ENCODE data around the gene CCDC50.

DNA sequence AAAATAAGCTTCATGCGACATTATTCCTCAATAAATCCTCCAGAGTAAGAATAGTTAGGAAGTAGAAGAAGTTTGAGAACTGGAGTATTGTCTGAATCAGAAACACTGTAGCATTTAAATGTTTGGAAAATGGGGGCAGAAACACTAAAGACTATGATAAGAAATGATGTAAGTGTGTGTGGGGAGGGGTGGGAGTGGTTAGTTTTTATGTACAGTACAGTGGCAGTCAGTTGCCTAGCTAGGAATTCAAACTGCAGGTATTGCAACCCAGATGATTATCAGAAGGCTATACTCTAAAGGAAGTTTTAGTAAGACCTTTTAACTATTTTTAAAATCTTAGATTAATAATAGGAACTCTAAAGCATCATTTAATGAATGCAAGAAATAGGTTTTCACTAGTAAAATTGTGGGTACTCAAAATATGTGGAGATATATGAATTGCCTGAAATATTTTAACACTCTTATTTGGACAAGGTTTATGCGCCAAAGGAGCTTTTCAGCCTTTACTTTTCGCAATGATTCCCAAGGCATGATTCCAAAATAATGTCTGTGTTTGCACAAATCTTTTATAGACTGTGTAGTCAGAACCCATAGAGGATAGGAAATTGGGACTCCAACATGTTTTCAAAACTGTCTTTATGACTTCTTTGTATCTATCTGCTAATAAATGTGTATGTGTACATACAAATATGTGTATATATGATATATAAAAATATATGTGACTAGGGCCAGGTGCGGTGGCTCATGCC lies 8.0 kb upstream of the CCDC50 start:
- TF ChIP-seq FOXM1 (IDR thresholded peaks at IDR 0.05; ENCODE audit: borderline replicate concordance): no peak
- TF ChIP-seq SUZ12 (IDR thresholded peaks at IDR 0.05): no peak
- TF ChIP-seq ZNF384 (IDR thresholded peaks at IDR 0.05): no peak
- no peak for TF ChIP-seq FOXA1 (IDR thresholded peaks at IDR 0.05)
- no peak for TF ChIP-seq ARNT (IDR thresholded peaks at IDR 0.05)
- no peak for TF ChIP-seq TARDBP (IDR thresholded peaks at IDR 0.05)
- TF ChIP-seq, protein P1, sequence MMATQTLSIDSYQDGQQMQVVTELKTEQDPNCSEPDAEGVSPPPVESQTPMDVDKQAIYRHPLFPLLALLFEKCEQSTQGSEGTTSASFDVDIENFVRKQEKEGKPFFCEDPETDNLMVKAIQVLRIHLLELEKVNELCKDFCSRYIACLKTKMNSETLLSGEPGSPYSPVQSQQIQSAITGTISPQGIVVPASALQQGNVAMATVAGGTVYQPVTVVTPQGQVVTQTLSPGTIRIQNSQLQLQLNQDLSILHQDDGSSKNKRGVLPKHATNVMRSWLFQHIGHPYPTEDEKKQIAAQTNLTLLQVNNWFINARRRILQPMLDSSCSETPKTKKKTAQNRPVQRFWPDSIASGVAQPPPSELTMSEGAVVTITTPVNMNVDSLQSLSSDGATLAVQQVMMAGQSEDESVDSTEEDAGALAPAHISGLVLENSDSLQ (IDR thresholded peaks at IDR 0.05): no peak
- TF ChIP-seq ELF4 (IDR thresholded peaks at IDR 0.05): no peak
- TF ChIP-seq SP1 (IDR thresholded peaks at IDR 0.05): no peak
- TF ChIP-seq BHLHE40 (IDR thresholded peaks at IDR 0.05; ENCODE audit: borderline replicate concordance): no peak

Data from HEK293T (cell line).